GM18858 (cell line): ENCODE measurements around the gene ABCG1.

Experiments
- ATAC-seq: cut with Tn5 transposase; IDR thresholded peaks from one replicate; pipeline ENCODE4 v1.9.1; 2021; ENCODE audit not compliant: unreplicated experiment

ABCG1 gene

DNA sequence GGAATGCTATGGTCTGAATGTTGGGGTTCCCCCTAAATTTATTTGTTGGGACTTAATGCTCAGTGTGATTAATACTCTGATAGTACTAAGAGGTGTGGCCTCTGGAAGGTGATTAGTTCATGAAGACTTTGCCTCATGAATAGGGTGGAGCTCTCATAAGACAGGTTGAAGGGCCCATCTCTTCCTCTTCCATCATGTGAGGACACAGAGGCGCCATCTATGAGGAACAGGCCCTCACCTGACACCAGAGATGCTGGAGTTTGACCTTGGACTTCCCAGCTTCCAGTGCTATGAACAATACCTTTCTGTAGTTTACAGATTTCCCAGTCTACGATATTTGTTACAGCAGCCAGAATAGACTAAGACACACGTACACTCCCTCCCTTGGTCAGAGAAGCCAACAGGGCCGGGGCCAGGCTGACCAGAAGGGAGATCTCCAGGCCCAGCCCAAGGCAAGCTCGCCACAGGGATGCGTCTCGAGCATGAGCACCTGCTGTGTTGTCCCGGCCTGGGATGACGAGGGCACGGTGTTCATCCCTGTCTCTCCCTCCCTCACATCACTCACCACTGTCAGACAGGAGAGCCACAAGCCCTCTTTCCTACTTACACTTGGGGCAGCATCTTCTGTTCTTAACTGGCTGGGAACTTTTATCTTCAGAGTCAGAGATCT lies 4.7 kb upstream of the ABCG1 start:
- no peak for ATAC-seq

- no peak for ATAC-seq
Measured at GRCh38 chr21:42214921-42215320, 4.0 kb upstream of the ABCG1 start.

DNA sequence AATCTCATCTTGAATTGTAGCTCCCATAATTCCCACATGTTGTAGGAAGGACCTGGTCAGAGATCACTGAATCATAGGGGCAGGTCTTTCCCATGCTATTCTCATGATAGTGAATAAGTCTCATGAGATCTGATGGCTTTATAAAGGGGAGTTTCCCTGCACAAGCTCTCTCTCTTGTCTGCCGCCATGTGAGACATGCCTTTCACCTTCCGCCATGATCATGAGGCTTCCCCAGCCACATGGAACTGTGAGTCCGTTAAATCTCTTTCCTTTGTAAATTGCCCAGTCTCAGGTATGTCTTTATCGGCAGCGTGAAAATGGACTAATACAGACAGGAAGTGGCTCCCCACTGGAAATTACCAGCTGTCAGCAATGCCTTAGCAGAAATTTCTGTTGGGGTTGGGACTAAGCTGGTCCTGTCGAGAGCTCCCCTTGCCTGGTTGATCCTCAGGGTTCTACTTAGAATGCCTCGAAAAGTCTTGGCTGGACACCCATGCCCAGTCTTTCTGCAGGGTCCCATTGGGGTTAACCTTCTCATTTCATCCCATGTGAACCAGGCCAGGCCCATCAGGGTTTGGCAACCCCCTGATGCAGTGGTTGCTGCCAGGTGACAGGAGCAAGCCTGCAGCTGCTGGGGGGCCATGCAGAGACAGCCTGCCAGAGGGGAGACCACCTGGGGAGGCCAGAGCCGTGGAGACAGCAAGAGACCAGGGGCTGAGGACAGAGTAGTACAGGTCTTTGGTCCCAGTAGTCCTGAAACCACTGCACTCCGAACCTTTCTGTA lies 2.8 kb upstream of the ABCG1 start:
- no peak for ATAC-seq

- no peak for ATAC-seq
Measured at GRCh38 chr21:42216726-42217572, 2.0 kb upstream of the ABCG1 start.

DNA sequence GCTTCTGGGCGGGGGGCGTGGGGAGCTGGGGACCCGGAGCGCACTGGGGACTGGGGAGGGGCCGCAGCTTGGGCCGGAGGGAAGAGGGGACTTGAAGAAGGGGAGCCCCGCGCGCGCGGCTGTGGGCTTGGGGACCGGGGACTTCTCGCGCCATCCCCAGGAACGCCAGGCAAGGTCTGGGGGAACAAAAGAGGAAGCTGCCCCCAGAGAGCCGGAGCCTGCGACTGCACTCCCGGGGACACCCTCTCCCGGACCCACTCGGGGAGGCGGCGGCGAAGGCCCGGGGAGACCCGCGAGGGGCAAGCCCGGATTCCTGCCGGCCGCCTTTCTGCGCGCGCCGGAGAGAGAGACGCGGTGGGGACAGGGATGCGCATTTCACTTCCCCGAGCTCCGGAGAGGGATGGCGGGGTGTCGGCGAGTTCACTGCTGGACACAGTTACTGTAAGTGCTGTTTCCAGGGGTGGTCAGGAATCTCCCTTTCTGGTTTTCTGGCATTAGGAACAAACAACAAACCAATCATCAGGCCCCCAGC lies 732 bp downstream of the ABCG1 start:
- peak; percentile 13 for ATAC-seq

GRCh38 chr21:42220138-42220701 lies 1.3 kb downstream of the ABCG1 start:
- peak; percentile 59 for ATAC-seq

DNA sequence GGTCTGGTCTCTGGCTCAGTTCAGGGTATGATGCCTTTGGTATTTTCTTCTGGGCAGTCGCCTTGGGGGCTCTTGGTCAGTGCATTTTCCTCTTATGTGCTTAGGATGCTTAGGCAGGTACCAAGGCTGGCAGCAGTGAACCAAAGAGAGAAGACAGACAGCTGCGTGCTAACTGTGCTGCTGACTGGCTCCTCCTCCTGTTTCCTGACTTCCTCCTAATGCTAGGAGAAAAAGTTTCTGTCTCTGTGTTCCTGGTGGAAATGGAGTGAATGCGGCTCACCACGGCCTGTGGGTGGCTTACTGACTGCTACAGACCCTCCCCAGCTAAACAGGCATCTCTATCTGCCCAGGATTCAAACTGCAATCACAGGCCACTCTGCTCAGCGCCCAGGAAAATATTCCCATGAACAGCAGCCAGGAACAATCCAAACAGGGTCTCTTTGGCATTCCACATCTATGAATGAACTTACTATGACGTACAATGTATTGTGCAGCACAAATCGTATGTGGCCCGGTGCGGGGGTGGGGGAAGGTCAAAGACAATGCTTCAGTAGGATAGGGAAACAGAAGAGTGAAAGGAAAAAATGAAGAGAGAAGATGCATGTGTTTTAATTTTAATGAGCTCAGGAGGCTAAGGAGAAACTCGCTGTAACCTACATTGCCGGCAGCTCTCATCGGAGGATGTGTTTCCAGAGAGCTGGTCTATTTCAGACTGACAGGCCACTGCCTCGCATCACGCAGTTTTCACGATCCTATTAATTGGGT lies 2.8 kb downstream of the ABCG1 start:
- ATAC-seq, result no peak

- no peak for ATAC-seq
Measured at GRCh38 chr21:42222386-42222785, 3.4 kb downstream of the ABCG1 start.

- ATAC-seq, result no peak
Measured at GRCh38 chr21:42222821-42223390, 4.0 kb downstream of the ABCG1 start.

GRCh38 chr21:42223826-42224575 lies 5.1 kb downstream of the ABCG1 start:
- ATAC-seq, result no peak

GRCh38 chr21:42225042-42225441 lies 6.1 kb downstream of the ABCG1 start:
- ATAC-seq, result no peak

- ATAC-seq, result no peak
Measured at GRCh38 chr21:42225571-42226155, 6.7 kb downstream of the ABCG1 start.

- no peak for ATAC-seq
Measured at GRCh38 chr21:42226626-42227025, 7.7 kb downstream of the ABCG1 start.

DNA sequence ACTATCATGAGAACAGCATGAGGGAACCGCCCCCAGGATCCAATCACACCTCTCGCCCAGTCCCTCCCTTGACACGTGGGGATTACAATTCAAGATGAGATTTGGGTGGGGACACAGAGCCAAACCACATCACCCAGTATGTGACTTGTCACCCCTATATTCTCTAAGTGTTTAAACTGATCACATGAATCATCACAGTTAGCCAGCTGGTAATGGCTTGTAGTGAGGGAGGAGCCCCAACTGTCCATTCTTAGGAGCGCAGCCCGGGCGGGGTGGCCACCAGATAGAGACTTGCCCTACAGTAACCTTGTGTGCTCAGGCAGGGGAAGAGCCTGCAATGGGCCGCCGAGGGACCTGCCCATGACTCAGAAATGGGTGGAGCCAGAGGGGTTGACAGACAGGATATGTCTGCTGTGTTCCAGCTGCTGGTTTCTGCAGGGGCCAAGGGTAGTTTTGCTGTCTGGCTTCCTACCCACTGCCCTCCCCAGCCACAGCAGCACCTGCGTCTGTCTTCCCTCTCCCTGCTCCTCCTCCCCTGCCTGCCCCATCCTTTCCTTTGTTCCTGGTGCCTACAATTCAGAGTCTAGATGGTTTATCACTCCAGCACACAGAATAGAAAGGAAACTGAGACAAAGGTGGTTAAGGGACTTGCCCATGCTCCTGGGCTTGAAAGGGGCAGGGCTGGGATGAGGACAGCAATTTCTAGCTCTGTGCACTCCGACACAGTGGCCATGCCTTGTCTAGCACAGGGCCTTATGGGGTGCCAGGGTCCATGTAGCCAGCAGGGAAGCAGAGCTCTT lies 9.2 kb downstream of the ABCG1 start:
- peak; percentile 78 for ATAC-seq

- no peak for ATAC-seq
Measured at GRCh38 chr21:42228709-42229220, 9.8 kb downstream of the ABCG1 start.

GRCh38 chr21:42229676-42230075 lies 10.7 kb downstream of the ABCG1 start:
- ATAC-seq, result no peak

DNA sequence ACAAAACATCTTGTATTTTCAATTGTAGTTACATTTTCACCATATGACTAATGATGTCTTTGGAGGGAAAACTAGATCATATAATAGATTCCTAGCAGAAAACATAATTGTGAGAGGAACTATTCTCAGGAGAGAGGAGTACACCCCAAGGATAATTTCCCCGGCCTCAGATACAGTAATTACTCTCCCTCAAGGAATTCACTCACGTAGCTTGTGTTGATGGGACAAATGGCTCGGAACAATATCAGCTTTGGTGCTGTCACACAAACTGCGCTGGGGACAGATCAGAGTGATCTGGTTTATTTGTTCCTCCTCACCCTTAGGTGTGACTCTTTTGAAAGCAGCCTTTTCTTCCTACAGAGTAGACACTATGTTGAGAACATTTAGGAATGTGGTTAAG lies 11.2 kb downstream of the ABCG1 start:
- ATAC-seq, result no peak

DNA sequence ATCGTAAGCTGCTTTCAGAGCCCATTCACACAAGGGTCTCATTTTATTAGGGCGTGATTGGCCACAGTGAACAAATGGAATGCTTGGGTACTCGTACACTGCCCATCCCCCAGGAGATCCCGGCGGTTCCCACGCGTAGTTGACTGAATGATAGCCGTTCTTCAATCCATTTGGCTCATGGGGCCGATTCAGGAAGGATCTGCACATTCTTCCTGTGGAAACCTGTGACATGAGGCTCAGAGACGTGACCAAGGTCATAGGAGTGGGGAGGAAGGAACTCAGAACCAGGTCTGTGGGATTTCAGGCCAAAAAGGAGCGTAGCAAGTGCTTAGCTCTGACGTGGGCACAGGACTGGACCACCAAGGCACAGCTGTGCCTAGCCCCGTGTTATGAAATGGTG lies 11.7 kb downstream of the ABCG1 start:
- ATAC-seq, result no peak
